ENCODE data around the gene FBXO31. TPM values are rescaled to one million over a fixed set of nuclear protein-coding genes. Genes with fewer than 3 reads are reported as not detected.

FBXO31 gene
- total and polyA plus RNA-seq, 9 of the 15 experiments (the other 6 are each of a cell fraction or from before 2014, with no cell fraction given), result 0.18 to 33.3 (median 10.9) TPM

GRCh38 chr16:87330646-87331045 is 52.9 kb downstream of the FBXO31 start:
- no peaks in the 10 kb centered on the region for H3K79me2 ChIP-seq (ENCODE audit: control insufficient read depth, insufficient read depth, low read length)
- H3K27me3 ChIP-seq (ENCODE audit: control insufficient read depth in 2 of 2, insufficient read depth in 2 of 2, low read length in 2 of 2), result no peaks in the 10 kb centered on the region
- no peak for ATAC-seq
- H3K36me3 ChIP-seq (ENCODE audit: control insufficient read depth, insufficient read depth, low read length), result peaks cover 70% of the 10 kb centered on the region; the same call in 2 of the 3 replicates
- H3K27ac ChIP-seq (ENCODE audit: extremely low read depth, low read depth, low read length), result no peak overlapping the region
- peaks cover 11% of the 10 kb centered on the region; the same call in 1 of the 2 replicates for H4K20me1 ChIP-seq (replicated peaks; ENCODE audit: control insufficient read depth, insufficient read depth, low read length)
- no TSS peak for BruUV-seq (replicated peaks)
- H2AFZ ChIP-seq (ENCODE audit: low read depth, low read length), result no peak overlapping the region
- H3K9me1 ChIP-seq (ENCODE audit: control insufficient read depth, insufficient read depth, low read length), result peaks cover 3% of the 10 kb centered on the region
- in situ Hi-C loops (cut with MboI), result no loop called here
- intact Hi-C loops (cut with micrococcal nuclease), result no loop called here
- H3K4me2 ChIP-seq (ENCODE audit: insufficient read depth, low read length), result no peak overlapping the region
- no peaks in the 10 kb centered on the region for H3K9me3 ChIP-seq (replicated peaks; ENCODE audit: control insufficient read depth, insufficient read depth, low read depth, low read length)
- no peak overlapping the region for H3K4me3 ChIP-seq
- POLR2A ChIA-PET, result interaction anchor here (3.8 kb wide), 1 partner anchor 12 kb away, joined by 15 read pairs; no protein-coding TSS in a partner anchor
- FAIRE-seq, result no peak
- DNase-seq (ENCODE audit: extremely low read depth in 1 of 4, low spot score in 3 of 4), result no peak
- peaks cover 0 to 4% of the 10 kb centered on the region in 2 experiments; a peak in 1 of 5 replicates for H3K4me1 ChIP-seq (replicated peaks in 1 of 2; ENCODE audit: control insufficient read depth in 2 of 2, insufficient read depth in 2 of 2, low read length in 2 of 2)
- no peak overlapping the region for H3K9ac ChIP-seq (ENCODE audit: insufficient read depth in 1 of 2, low read depth in 2 of 2, low read length in 2 of 2)
- CTCF ChIA-PET (ENCODE audit: low intra/inter-chr PET ratio), result no interaction called here
- 85% methylated on average over 14 of the region's 15 CpGs for WGBS (ENCODE audit: insufficient coverage, low coverage, missing lambda C conversion rate)
- TF ChIP-seq, protein P1, sequence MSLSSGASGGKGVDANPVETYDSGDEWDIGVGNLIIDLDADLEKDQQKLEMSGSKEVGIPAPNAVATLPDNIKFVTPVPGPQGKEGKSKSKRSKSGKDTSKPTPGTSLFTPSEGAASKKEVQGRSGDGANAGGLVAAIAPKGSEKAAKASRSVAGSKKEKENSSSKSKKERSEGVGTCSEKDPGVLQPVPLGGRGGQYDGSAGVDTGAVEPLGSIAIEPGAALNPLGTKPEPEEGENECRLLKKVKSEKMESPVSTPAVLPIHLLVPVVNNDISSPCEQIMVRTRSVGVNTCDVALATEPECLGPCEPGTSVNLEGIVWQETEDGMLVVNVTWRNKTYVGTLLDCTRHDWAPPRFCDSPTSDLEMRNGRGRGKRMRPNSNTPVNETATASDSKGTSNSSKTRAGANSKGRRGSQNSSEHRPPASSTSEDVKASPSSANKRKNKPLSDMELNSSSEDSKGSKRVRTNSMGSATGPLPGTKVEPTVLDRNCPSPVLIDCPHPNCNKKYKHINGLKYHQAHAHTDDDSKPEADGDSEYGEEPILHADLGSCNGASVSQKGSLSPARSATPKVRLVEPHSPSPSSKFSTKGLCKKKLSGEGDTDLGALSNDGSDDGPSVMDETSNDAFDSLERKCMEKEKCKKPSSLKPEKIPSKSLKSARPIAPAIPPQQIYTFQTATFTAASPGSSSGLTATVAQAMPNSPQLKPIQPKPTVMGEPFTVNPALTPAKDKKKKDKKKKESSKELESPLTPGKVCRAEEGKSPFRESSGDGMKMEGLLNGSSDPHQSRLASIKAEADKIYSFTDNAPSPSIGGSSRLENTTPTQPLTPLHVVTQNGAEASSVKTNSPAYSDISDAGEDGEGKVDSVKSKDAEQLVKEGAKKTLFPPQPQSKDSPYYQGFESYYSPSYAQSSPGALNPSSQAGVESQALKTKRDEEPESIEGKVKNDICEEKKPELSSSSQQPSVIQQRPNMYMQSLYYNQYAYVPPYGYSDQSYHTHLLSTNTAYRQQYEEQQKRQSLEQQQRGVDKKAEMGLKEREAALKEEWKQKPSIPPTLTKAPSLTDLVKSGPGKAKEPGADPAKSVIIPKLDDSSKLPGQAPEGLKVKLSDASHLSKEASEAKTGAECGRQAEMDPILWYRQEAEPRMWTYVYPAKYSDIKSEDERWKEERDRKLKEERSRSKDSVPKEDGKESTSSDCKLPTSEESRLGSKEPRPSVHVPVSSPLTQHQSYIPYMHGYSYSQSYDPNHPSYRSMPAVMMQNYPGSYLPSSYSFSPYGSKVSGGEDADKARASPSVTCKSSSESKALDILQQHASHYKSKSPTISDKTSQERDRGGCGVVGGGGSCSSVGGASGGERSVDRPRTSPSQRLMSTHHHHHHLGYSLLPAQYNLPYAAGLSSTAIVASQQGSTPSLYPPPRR (CRISPR knock-in tag; IDR thresholded peaks at IDR 0.05; ENCODE audit: borderline replicate concordance), result no peak
- TF ChIP-seq ZNF280A (IDR thresholded peaks at IDR 0.05; ENCODE audit: low read depth, partially characterized antibody) (no peak), RB1 (IDR thresholded peaks at IDR 0.05; ENCODE audit: low read depth) (no peak), ATF4 (CRISPR knock-in tag; IDR thresholded peaks at IDR 0.05) (no peak)
- TF ChIP-seq, protein P2, sequence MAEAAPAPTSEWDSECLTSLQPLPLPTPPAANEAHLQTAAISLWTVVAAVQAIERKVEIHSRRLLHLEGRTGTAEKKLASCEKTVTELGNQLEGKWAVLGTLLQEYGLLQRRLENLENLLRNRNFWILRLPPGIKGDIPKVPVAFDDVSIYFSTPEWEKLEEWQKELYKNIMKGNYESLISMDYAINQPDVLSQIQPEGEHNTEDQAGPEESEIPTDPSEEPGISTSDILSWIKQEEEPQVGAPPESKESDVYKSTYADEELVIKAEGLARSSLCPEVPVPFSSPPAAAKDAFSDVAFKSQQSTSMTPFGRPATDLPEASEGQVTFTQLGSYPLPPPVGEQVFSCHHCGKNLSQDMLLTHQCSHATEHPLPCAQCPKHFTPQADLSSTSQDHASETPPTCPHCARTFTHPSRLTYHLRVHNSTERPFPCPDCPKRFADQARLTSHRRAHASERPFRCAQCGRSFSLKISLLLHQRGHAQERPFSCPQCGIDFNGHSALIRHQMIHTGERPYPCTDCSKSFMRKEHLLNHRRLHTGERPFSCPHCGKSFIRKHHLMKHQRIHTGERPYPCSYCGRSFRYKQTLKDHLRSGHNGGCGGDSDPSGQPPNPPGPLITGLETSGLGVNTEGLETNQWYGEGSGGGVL (CRISPR knock-in tag; IDR thresholded peaks at IDR 0.05), result no peak

Data from K562 (cell line).